GM11168 (cell line): ENCODE results near the gene CC2D1A.

Experiments used
- in situ Hi-C: fragments of 300-500 bp; cut with MboI; formaldehyde crosslinking; loops from one replicate; pipeline ENCODE4 v1.12.0; 2022; ENCODE audit warnings: low sequenced_read_pairs; ENCODE audit not compliant: unreplicated experiment

CC2D1A gene

DNA sequence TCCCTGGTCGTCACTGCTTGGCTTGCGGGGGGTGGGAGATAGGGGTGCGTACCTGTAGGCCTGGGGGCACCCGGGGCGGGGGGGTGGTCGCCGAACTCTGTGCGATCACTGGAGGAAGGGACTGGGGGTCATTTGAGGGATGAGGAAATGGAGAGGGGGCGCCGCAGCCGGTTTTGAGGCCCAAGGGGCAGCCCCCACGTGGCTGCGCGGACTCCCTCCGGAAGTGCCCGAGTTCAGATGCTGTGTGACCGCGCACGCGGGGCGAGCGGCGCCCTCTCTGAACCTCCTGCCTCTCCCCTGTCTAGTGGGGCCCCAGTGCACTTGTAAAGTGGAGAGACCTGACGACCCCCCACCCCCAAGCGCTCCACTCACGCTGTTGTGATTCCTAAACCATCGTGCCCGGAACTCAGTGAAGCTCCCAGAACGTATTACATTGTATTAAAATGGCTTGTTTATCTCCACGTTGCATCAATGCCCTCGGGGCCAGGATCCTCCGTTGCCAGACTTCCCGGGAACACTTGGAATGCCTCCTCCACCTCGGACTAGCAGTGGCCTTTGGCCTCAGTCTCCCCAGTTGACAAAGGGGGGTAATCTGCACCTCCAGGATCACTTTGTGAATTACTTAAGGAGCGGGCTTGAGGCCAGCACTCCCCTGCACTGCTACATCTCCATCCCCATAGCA lies 32.0 kb upstream of the CC2D1A start:
- in situ Hi-C loops = loop anchor here (25.0 kb wide), 1 partner anchor 587 kb away; no protein-coding TSS in a partner anchor

DNA sequence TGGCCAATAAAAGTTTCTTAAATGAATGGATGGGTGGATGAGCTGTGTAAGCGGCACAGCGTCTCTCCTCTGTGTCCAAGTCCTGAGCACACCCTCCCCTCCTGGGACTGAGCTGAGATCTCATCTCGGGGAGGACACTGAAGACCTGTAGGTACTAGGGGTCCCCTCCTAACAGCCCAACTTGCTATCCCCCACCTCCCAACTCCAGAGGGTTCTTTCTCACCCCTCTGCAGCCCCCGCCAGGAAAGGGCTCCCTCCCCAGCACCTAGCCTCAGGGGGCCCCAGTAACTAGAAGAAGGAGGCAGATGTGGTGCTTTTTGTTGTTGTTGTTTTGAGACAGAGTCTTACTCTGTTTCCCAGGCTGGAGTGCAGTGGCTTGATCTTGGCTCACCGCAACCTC lies 30.2 kb upstream of the CC2D1A start:
- in situ Hi-C loops = no loop called here

DNA sequence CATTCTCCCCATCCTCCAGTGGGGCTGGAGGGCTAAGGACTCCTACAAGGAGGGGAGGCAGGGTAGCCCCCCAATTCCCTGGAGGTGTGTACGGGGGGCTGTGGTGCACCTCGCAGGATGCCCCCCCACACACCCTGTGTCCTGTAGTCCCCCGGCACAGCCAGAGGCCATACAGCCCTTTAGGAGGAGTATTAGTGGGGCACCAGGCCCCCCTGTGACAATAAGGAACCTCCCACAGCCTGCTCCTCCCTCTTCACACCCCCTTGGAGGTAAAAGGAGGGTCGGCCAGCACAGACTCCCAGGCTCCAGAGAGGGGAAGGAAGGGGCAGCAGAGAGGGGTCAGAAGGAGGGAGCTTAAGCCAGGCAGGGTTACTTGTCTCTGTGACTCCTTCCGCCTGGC lies 29.2 kb upstream of the CC2D1A start, which contains the start of gene NANOS3:
TSS of gene NANOS3 (plus strand) at position 301 of the 400 bp plus-strand sequence. CDS start 115 bp downstream, outside the sequence.
- in situ Hi-C loops = no loop called here

DNA sequence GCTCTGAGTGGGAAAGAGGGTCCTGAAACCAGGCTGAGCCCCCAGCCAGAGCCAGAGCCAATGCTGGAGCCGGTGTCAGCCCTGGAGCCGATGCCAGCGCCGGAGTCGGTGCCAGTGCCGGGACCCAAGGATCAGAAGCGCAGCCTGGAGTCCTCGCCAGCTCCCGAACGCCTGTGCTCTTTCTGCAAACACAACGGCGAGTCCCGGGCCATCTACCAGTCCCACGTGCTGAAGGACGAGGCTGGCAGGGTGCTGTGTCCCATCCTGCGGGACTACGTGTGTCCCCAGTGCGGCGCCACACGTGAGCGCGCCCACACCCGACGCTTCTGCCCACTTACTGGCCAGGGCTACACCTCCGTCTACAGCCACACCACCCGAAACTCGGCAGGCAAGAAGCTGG lies 28.7 kb upstream of the CC2D1A start:
- in situ Hi-C loops = no loop called here

DNA sequence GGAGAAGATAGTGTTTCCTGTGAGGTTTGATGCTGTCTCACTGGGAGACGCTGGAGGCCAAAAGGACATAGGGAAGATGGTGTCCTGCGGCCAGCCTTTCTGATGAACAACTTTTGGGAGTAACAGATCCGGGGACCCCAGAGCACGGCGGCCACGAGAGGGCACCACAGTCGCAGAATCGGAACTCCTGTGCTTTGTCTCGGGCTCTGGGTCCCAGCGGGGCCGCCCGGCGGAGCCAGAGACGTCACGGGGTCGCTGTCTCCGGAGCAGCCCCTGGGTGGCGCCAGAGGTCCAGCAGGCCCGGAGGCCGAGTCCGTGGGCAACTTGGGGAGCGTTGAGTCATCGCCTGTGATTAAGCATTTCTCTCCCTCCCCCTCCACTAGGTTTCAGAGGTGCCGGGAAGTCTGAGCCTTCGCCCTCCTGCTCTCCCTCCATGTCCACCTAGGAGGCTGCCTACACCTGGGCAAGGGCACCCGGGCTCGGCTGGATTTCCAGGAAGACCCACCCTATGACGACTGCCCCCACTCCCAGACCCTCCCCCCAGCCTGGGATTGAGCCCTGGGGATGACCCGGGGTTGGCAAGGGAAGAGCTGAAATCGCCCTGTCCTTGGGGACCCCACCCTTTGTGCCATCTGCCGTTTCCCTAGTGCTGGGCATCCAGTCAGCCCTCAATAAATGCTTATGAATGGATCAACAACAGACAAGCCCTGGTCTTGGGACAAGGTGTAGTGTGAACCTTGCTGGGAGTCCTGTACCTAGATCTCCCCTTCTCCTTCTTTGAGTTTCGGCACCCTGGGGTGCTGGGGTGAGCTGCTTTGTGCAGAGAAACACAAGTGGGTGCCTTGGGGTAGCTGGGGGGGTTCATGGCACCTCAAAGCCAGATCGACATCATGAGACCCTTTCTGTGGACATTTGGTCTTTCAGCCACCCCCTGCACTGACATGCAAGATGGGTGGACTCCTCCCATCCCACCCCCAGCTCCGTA lies 25.6 kb upstream of the CC2D1A start:
- in situ Hi-C loops = loop anchor here (5.0 kb wide), 2 partner anchors 162 to 192 kb away; partner anchors contain the start of gene MISP3

DNA sequence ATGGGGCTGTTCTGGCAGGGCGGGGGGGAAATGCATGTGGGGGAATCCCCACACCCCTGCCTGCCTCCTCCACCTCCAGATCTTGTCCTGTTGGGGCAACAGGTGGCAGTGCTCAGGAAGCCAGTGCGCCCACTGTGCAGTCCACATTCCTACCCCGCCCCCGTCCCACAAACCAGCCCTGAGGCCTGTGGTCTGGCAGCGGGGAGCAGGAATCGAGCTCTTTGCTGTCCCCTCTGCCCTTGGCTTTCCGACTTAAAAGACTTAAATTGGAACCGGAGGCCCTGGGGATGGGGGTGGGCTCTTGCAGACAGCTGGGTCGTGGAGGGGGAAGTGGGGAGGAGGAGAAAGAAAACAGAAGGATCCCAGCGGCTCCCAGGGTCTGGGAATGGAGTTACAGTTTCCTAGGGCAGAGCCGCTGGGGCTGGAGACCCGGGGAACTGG lies 24.7 kb upstream of the CC2D1A start:
- in situ Hi-C loops = loop anchor here (5.0 kb wide), 2 partner anchors 161 to 191 kb away; partner anchors contain the start of gene MISP3

DNA sequence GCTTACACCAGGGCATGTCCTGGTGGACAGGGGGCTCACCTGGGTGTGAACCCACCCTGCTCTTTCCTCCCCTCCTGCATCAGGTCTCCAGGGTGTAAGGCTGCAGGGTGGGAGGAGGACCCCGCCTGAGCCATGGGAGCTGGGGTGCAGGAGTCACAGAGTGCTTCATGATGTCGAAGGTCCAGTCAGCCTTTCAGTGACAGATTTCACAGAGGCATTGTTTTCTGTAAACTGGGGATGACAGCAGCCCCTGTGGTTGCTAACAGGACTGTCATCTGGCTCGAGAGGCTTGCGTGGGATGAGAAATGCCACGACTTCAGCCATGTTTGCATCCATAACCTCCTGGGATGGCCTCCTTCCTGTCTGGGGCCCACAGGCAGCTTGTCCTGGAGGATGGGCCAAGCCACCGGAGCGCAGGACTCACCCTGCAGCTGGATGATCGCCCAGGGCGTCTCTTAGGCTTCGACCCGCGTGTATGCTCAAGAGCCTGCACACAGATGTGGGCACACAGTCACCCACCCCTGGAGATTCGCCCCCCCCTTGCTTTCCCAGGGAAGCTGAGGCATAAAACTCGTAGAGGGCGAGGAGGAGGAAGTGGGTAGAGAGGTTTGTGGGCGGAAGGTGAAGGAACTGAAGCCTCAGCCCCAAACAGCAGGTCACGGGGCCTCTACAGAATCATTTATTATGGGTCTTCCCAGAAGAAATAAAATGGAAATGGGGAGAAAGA lies 24.1 kb upstream of the CC2D1A start:
- in situ Hi-C loops = loop anchor here (5.0 kb wide), 2 partner anchors 160 to 190 kb away; partner anchors contain the start of gene MISP3

DNA sequence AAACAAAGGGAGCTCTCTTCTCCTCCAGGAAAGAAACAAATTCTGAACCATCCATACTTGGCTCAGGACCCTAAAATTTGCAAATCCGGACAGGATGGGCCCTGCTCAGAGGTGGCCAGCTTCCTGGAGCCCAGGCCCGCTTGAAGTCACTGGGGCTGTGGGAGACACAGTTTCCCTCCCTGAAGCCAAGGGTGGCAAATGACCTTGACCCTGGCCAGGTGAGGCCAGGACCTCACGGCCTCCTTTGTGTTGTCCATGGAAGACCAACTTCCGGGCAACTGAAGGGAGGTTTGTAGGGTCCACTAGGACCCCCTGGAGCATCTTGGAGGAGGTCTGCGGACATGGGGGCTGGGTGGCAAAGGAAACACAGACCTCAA lies 23.6 kb upstream of the CC2D1A start:
- in situ Hi-C loops = loop anchor here (5.0 kb wide), 2 partner anchors 160 to 190 kb away; partner anchors contain the start of gene MISP3

DNA sequence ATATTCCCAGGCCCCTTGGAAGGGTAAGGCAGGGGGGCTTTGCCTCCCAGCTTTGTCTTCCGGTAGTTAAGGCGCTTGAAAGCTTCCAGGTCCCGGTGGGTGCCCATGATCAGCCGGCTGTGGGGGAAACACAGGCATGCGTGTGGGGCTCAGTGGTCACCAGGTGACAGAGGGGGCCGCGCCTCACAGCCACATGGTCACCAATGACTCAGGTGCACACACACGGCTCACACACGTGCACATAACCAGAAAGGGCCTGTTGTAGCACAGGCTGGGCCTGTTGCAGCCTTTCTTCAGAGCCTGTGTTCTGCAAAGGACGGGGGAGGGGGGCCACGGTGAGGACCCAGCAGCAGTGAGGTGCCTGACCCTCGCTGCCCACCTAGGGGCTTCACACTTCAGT lies 23.2 kb upstream of the CC2D1A start:
- in situ Hi-C loops = loop anchor here (5.0 kb wide), 2 partner anchors 159 to 189 kb away; partner anchors contain the start of gene MISP3

DNA sequence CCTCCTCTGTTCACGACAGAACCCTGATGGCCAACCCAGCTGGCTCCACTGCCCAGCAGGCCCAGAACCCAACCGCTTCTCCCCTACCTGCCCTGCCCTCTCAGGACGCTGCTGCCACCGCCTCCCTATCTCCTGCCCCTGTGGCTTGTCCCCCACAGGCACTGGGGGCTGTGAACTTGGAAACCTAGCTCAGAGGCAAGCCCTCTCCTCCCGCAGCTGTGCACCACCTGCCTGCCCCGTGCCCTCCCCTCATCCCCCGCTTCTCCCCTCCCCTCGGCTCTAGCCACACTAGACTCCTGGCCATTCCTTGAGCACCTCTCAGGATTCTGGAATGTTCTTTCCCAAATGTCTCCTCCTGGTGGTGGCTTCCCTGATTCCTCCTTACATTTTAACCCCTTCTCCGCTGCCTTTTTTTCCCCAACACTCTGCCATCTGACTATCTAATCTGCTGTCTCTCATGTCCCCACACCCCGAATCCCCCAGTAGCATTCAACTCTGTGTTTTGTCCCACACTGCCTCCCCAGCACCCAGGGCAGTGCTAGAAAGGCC lies 22.4 kb upstream of the CC2D1A start:
- in situ Hi-C loops = loop anchor here (5.0 kb wide), 2 partner anchors 159 to 189 kb away; partner anchors contain the start of gene MISP3

DNA sequence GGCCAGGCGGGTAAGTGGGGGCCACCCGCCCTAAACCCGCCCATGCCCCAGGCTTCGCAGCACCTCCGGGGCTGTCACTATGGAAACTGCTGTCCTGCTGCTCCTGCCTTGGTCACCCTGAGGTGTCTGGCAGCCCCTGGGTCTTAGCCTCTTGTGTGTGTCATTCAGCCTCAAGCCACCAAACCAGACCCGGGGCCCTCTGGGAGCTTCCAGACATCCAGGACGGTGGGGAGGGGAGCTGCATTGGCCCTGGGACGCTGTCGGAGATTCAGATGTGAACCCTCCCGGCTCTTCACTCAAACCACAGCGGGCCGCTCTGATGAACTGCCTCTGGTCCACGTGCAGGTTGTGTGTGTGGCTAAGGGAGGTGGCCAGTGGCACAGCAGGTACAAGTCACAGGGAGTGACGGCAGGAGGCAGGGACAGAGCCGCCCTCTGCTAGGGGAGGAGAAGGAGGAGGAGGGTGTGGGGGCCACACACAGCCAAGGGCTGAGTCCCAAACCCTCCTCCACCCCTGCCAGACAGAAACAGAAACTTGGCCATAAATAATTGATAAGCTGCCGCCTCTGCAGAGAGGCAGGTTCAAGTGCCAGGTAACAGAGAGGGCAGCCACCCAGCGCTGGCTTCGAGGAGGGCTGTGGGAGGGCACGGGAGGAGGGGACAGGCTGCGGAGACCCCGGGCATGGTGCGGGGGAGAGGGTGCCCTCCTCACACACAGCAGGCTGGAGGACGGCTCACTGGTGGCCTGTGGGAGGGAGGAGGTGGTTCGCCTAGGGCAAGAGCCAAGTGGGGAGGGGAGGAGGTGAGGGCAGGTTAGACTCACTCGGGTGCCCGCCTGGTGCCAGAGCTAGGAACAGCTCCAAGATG lies 21.0 kb upstream of the CC2D1A start:
- in situ Hi-C loops = loop anchor here (5.0 kb wide), 2 partner anchors 157 to 187 kb away; partner anchors contain the start of gene MISP3

DNA sequence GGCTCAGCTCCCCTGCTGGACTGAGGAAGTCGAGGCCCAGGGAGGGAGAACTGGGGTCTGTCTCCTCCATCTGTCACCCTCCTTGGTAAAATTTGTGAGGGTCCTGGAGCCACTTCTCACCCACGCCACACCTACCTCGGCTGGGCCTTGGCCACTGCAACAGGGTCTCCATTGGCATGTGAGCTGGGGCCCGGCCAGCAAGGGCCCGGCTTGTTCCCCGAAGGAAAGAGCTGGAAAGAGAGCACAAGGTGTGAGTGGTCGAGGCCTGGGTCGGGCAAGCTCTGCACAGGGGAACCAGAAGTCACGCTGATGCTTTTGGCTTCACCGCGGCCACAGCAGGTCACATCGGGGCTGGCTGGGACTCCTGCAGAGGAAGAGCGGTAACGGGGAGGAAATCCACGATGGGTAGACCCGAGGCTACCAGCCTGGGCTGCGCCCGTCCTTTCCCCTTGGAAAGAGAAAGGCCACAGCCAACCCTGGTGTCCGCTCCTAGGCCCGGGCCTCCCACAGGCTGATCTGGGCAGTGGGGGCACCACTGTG lies 20.1 kb upstream of the CC2D1A start:
- in situ Hi-C loops = no loop called here

DNA sequence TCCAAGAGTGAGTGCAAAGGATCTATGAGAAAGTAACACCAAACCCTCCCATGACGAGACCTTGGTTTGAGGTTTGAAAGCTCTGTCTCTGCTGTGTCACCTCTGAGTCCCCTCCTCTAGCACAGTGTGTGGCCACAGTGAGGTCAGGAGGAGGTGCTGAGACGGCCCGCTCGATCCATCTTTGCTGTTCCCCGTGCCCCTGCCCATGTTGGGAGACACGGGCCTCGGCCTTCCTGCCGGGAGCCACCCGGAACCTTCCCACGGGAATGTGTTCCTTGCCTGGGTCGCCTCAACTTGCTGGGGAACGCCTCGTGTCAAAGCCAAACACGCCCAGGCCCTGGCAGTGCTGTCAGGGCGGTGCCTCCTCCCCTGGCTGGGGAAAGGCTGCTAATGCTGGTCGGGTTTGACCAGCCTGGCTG lies 19.0 kb upstream of the CC2D1A start:
- in situ Hi-C loops = no loop called here

DNA sequence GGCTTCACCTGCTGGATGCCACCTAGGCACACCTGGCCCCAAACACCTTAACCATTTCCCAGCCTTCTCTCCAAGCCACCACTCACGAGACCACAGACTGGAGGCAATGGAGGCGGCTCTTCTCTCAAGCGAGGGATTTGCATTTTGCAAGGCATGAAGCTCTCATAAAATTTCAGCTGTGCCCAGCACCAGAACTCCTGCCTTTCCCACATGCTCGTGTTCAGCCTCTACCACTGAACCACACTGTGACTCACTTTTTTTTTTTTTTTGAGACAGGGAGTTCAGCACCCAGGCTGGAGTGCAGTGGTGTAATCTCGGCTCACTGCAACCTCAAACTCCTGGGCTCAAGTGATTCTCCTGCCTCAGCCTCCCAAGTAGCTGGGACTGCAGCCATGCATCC lies 18.5 kb upstream of the CC2D1A start:
- in situ Hi-C loops = no loop called here

DNA sequence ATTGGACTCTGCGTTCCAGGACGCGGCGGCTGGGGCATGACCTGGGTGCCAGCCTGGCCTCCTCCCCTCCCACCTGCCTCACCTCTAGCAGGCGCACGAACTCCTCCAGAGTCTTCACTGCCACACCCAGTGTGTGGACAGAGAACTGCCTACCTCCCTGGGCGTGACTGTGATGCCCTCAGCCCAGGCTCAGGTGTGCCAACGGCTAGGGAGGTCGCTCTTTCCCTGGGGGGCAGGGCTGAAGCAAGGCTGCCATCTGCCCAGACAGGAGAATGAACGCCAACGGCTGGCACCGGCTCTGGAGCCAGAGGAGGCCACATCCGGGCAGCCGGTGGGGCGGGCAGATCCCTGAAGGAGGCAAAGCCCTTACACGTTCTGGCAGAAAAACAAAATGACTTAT lies 17.7 kb upstream of the CC2D1A start:
- in situ Hi-C loops = no loop called here

DNA sequence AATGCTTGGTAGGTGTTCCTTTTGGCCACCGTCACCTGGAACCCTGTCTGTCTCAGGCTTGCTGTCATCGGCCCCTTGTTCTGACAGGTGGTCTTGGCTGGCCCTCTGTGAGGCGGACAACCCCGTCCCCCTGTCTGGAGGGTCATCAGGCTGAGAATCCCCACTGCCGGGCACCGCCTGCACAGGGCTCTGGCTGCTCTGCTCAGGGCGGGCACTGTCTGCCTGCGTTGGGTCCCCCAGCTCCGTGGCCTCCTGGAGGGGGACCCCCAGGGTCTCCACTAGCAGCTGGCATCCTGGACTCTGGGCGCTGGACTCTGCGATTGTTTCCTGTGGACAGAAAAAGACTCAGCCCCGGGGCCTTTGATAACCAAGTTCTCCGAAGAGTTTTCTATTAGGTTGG lies 15.9 kb upstream of the CC2D1A start:
- in situ Hi-C loops = no loop called here

DNA sequence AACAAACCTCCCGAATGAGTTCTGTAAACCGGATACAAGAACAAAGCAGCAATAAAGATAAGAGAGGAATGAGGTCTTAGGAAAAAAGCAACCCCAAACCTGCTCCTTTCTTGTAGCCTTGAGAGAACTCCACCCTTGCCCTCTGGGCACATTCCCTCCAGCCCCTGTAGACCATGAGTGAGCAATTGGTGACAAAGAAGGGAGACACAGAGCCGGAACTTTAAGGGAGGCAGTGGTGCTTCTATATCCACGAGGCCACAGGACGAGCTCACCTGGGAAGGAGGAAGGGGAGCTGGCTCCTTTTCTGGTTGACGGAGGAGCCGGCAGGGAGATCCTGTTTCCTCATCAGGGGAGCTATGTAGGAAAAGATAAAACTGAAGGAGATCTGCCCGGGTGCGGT lies 13.1 kb upstream of the CC2D1A start:
- in situ Hi-C loops = no loop called here

DNA sequence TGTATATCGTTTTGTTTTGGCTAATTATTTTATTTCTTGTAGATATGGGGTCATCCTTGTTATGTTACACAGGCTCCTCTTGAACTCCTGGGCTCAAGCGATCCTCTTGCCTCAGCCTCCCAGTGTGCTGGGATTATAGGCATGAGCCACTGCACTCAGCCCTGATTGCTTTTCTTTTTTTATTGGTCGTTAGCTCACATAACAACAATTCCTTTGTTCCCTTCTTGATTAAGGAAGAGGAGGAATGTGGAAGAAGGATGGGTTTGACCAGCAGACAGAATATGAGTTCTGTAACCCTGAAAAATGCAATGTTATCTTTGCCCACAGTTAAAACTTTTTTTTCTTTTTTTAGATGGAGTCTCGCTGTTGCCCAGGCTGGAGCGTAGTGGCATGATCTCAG lies 11.4 kb upstream of the CC2D1A start:
- in situ Hi-C loops = no loop called here

DNA sequence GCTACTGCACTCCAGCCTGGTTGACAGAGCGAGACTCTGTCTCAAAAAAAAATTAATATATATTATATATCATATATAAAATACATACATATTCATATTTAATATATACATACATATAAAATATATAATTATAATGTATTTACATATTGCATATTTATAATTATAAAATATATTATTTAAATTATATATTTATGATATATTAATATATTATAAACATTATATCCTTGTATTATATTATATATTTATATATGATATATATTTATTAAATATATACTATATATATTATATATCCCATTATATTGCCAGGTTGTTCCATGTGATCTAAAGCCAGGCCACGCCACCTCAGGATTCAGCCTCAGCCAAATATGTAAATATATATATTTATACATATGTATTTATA lies 9.8 kb upstream of the CC2D1A start:
- in situ Hi-C loops = no loop called here
